Right lobe of liver (tissue), 6 donors: Measurements from ENCODE around the gene RIBC2. TPM values are rescaled to one million over a fixed set of nuclear protein-coding genes. Genes with fewer than 3 reads are reported as not detected.
A peak's percentile ranks its signal among the peaks of the same experiment; 100 is the strongest.

Source experiments
- ATAC-seq, 4 donors: fragments of 200-7000 bp; cut with Tn5 transposase; one replicate each; pipeline ENCODE4 v1.9.1; 2020; ENCODE audit warnings: mild to moderate bottlenecking in 4 of 4, moderate library complexity in 4 of 4
- DNase-seq, 3 donors: peaks; one replicate each; pipeline ENCODE4 v3.0.0-alpha.2; 2020
- H3K27ac ChIP-seq, 3 donors: fragments of 200-600 bp; one replicate each; pipeline ENCODE4 v1.8.0; 2022
- H3K27me3 ChIP-seq, 2 donors: fragments of 200-600 bp; one replicate each; pipeline ENCODE4 v1.8.0; 2022
- H3K36me3 ChIP-seq, 4 donors: fragments of 200-600 bp; sonication (generic) in 1 of 4; one replicate each; pipeline versions ENCODE4 v1.5.1 to v1.8.0; 2017 to 2022; ENCODE audit warnings: control low read depth in 1 of 4
- H3K4me1 ChIP-seq, 4 donors: fragments of 200-600 bp; sonication (generic) in 1 of 4; one replicate each; pipeline versions ENCODE4 v1.5.1 to v1.8.0; 2017 to 2022; ENCODE audit warnings: control low read depth in 1 of 4
- H3K4me3 ChIP-seq, 3 donors: fragments of 200-600 bp; one replicate each; pipeline ENCODE4 v1.8.0; 2022
- H3K9me3 ChIP-seq, 4 donors: fragments of 200-600 bp; sonication (generic) in 1 of 4; one replicate each; pipeline versions ENCODE4 v1.5.1 to v1.8.0; 2017 to 2022; ENCODE audit warnings: control low read depth in 1 of 4
- CTCF ChIP-seq, 4 donors: fragments of 200-600 bp in 3 of 4; fragments of 450-650 bp in 1 of 4; IDR thresholded peaks; one replicate each; pipeline versions ENCODE4 v1.5.1 to v1.8.0; 2016 to 2022; ENCODE audit warnings: antibody characterized with exemption in 4 of 4, mild to moderate bottlenecking in 2 of 4
- POLR2A ChIP-seq: fragments of 450-650 bp; IDR thresholded peaks from one replicate; pipeline ENCODE4 v1.6.1; 2017; ENCODE audit warnings: antibody characterized with exemption, mild to moderate bottlenecking
- WGBS: methylation state at CpG from one replicate; pipeline ENCODE4 v1.1.6; 2018; ENCODE audit warnings: low coverage, low lambda C conversion rate; ENCODE audit not compliant: insufficient coverage; ENCODE audit errors: missing lambda C conversion rate; 5-methylcytosine and 5-hydroxymethylcytosine counted together
- intact Hi-C, 2 donors: fragments of 100-400 bp; cut with DNase I; formaldehyde crosslinking; loops; one replicate each; pipeline versions ENCODE4 v1.11.2 to v1.14.1; 2022
- total RNA-seq, 6 experiments: library from RNA; depleted of rRNA in 2 of 6; stranded (reverse); fragments of >200 nt in 2 of 6; fragmentation: NEBNext Ultra II Directional in 3 of 6; extraction: Animal tissue kit (Norgen Biotek cat#: 25700) in 3 of 6; gene quantifications; one replicate each; pipeline versions ENCODE4 v1.1.0 to v1.2.4, GENCODE V29; 2016 to 2023
- donor health status: DM: no; HTN: yes; CAD: no.
- donor health status: DM: no; HTN: no; CAD: no.
- donor health status: DM: no; HTN: no; CAD: no.
- donor health status: DM: no; HTN: yes; CAD: no.
- donor health status: DM: no; HTN: yes; CAD: no.

The RIBC2 gene
- total RNA-seq, 6 experiments from 2014 or later, result 0.18 to 0.87 TPM; not detected in 4

GRCh38 chr22:45425101-45425500 is 11.6 kb downstream of the RIBC2 start:
- H3K27ac ChIP-seq, result no peak overlapping the region
- WGBS, result no CpG with 5 or more reads among the region's 5 CpGs
- no peaks in the 10 kb centered on the region for H3K27me3 ChIP-seq
- no peaks in the 10 kb centered on the region for H3K4me1 ChIP-seq
- H3K4me3 ChIP-seq, result no peak overlapping the region
- TF ChIP-seq POLR2A, result no peak
- TF ChIP-seq CTCF (IDR thresholded peaks at IDR 0.05), result no peak
- DNase-seq (peak in 2 of 3 donors; percentile 7 to 13), ATAC-seq (no peak)
- intact Hi-C loops, result no loop called here
- H3K36me3 ChIP-seq, result no peaks in the 10 kb centered on the region
- no peaks in the 10 kb centered on the region for H3K9me3 ChIP-seq

GRCh38 chr22:45425531-45426265 is 12.2 kb downstream of the RIBC2 start:
- Histone ChIP-seq H3K27ac (no peak overlapping the region), H3K36me3 (no peaks in the 10 kb centered on the region), H3K4me3 (no peak overlapping the region), H3K9me3 (no peaks in the 10 kb centered on the region), H3K4me1 (no peaks in the 10 kb centered on the region), H3K27me3 (no peaks in the 10 kb centered on the region)
- intact Hi-C loops, result no loop called here
- DNase-seq (peak in 2 of 3 donors; percentile 42 to 43), ATAC-seq (no peak)
- 90% methylated on average over 15 of the region's 23 CpGs for WGBS
- TF ChIP-seq POLR2A (no peak), CTCF (IDR thresholded peaks at IDR 0.05) (no peak)

GRCh38 chr22:45426387-45426786 is 12.9 kb downstream of the RIBC2 start:
- DNase-seq (peak in 2 of 3 donors; percentile 22 to 23), ATAC-seq (no peak)
- intact Hi-C loops, result no loop called here
- WGBS, result 98% methylated on average over 9 of the region's 9 CpGs
- Histone ChIP-seq H3K4me1 (no peaks in the 10 kb centered on the region), H3K27ac (no peak overlapping the region), H3K4me3 (no peak overlapping the region), H3K9me3 (no peaks in the 10 kb centered on the region), H3K27me3 (no peaks in the 10 kb centered on the region), H3K36me3 (no peaks in the 10 kb centered on the region)
- no peak for TF ChIP-seq CTCF (IDR thresholded peaks at IDR 0.05)
- no peak for TF ChIP-seq POLR2A

GRCh38 chr22:45427114-45427513 is 13.6 kb downstream of the RIBC2 start:
- Histone ChIP-seq H3K4me1 (no peaks in the 10 kb centered on the region), H3K36me3 (no peaks in the 10 kb centered on the region), H3K9me3 (no peaks in the 10 kb centered on the region), H3K27ac (no peak overlapping the region), H3K4me3 (no peak overlapping the region), H3K27me3 (no peaks in the 10 kb centered on the region)
- no peak for ATAC-seq
- DNase-seq, result no peak
- 85% methylated on average over 2 of the region's 2 CpGs for WGBS
- TF ChIP-seq POLR2A, result no peak
- TF ChIP-seq CTCF (IDR thresholded peaks at IDR 0.05), result no peak
- intact Hi-C loops, result no loop called here
